GM12878 (cell line): ENCODE data around the gene PLPP7. TPM values are rescaled to one million over a fixed set of nuclear protein-coding genes. Genes with fewer than 3 reads are reported as not detected.

Source experiments
- ATAC-seq: fragments of 200-7000 bp; cut with Tn5 transposase; 3 replicates; pipeline ENCODE4 v1.9.1; 2020; ENCODE audit warnings: mild to moderate bottlenecking, moderate library complexity
- BruUV-seq: library from RNA; stranded (reverse); fragments of 400-500 nt; replicated peaks from 2 replicates; lab custom pipeline; 2021; lab: Mats Ljungman, UMichigan
- CTCF ChIA-PET: fragments of 300-600 bp; sonication (Branson Sonifier 250); formaldehyde crosslinking; extraction: SDS; loops from one replicate; lab custom pipeline; 2021; ENCODE audit warnings: inconsistent platforms; lab: Yijun Ruan, JAX
- POLR2A ChIA-PET: fragments of 350-600 bp; formaldehyde crosslinking; extraction: SDS; loops from one replicate; lab custom pipeline; 2021; ENCODE audit warnings: inconsistent platforms; lab: Charles Lee
- RAD21 ChIA-PET: fragments of 300-600 bp; sonication (Branson Sonifier 250); formaldehyde crosslinking; loops from one replicate; lab custom pipeline; 2023; ENCODE audit warnings: antibody characterized with exemption; ENCODE audit not compliant: unreplicated experiment; lab: Charles Lee
- SMC1A ChIA-PET: fragments of 300-600 bp; sonication (Branson Sonifier 250); formaldehyde crosslinking; loops from one replicate; lab custom pipeline; 2023; ENCODE audit not compliant: unreplicated experiment, uncharacterized antibody; lab: Charles Lee
- DNase-seq: peaks from one replicate; pipeline ENCODE4 v3.0.0-alpha.2; 2011; ENCODE audit warnings: low read depth, low spot score
- FAIRE-seq: peaks from 3 replicates; lab custom pipeline; 2011; peaks lifted over from hg19 to GRCh38; lab: Jason Lieb, UNC
- H2AFZ ChIP-seq: 2 replicates; pipeline ENCODE4 v1.6.0; 2011; ENCODE audit warnings: low read depth, low read length, control low read depth; ENCODE audit not compliant: control insufficient read depth
- H3K27ac ChIP-seq: 2 replicates; pipeline ENCODE4 v1.5.1; 2011; ENCODE audit warnings: control low read depth; ENCODE audit not compliant: control insufficient read depth, insufficient read depth
- H3K27me3 ChIP-seq, 2 experiments: replicated peaks in 1 of 2; 2 replicates each; pipeline versions ENCODE4 v1.6.0 to v1.6.1; 2011; ENCODE audit warnings: low read length in 1 of 2; ENCODE audit not compliant: control insufficient read depth in 2 of 2, insufficient read depth in 2 of 2
- H3K36me3 ChIP-seq, 2 experiments: 2 replicates each; pipeline ENCODE4 v1.5.1; 2011; ENCODE audit warnings: low read length in 1 of 2; ENCODE audit not compliant: control insufficient read depth in 2 of 2, insufficient read depth in 2 of 2
- H3K4me1 ChIP-seq: 2 replicates; pipeline ENCODE4 v1.6.1; 2011; ENCODE audit warnings: mild to moderate bottlenecking, low read length, moderate library complexity, mixed read lengths; ENCODE audit not compliant: control insufficient read depth, insufficient read depth
- H3K4me2 ChIP-seq: 2 replicates; pipeline ENCODE4 v1.6.0; 2011; ENCODE audit warnings: control low read depth; ENCODE audit not compliant: control insufficient read depth, insufficient read depth
- H3K4me3 ChIP-seq: fragments of 200-600 bp; sonication (generic); 2 replicates; pipeline ENCODE4 v1.5.1; 2016
- H3K79me2 ChIP-seq: 2 replicates; pipeline ENCODE4 v1.6.0; 2011; ENCODE audit warnings: low read length; ENCODE audit not compliant: control insufficient read depth, insufficient read depth
- H3K9ac ChIP-seq: 2 replicates; pipeline ENCODE4 v1.8.0; 2011; ENCODE audit warnings: low read length, control low read depth, mixed read lengths; ENCODE audit not compliant: control insufficient read depth, insufficient read depth
- H3K9me3 ChIP-seq: replicated peaks from 3 replicates; pipeline ENCODE4 v1.5.1; 2011; ENCODE audit warnings: mild to moderate bottlenecking, low read length; ENCODE audit not compliant: control insufficient read depth, insufficient read depth
- H4K20me1 ChIP-seq: 2 replicates; pipeline ENCODE4 v1.6.0; 2011; ENCODE audit not compliant: control insufficient read depth, insufficient read depth
- BCLAF1 ChIP-seq: fragments of 450-650 bp; IDR thresholded peaks from 2 replicates; pipeline ENCODE4 v1.6.1; 2017; ENCODE audit warnings: antibody characterized with exemption, mild to moderate bottlenecking, moderate library complexity
- CREM ChIP-seq: IDR thresholded peaks from 2 replicates; pipeline ENCODE4 v1.6.1; 2014; ENCODE audit warnings: antibody characterized with exemption, low read depth
- EP300 ChIP-seq, 2 experiments: fragments of 150-350 bp in 1 of 2; IDR thresholded peaks; 2 replicates each; pipeline ENCODE4 v1.6.1; 2011 to 2012; ENCODE audit warnings: low read depth in 2 of 2, low read length in 2 of 2, borderline replicate concordance in 1 of 2, improper control_type of control experiment in 1 of 2, inconsistent platforms in 1 of 2; ENCODE audit not compliant: control insufficient read depth in 1 of 2
- GABPA ChIP-seq: IDR thresholded peaks from 2 replicates; pipeline ENCODE4 v1.6.1; 2014; ENCODE audit warnings: antibody characterized with exemption, low read depth, mild to moderate bottlenecking, inconsistent platforms
- JUNB ChIP-seq: IDR thresholded peaks from 2 replicates; pipeline ENCODE4 v1.6.1; 2016; ENCODE audit warnings: antibody characterized with exemption, mild to moderate bottlenecking
- LARP7 ChIP-seq: fragments of 450-650 bp; IDR thresholded peaks from 2 replicates; pipeline ENCODE4 v1.6.1; 2017; ENCODE audit warnings: mild to moderate bottlenecking
- MTA3 ChIP-seq: IDR thresholded peaks from 2 replicates; pipeline ENCODE4 v1.6.1; 2012; ENCODE audit warnings: low read length, inconsistent platforms, borderline replicate concordance
- PML ChIP-seq: IDR thresholded peaks from 2 replicates; pipeline ENCODE4 v1.6.1; 2012; ENCODE audit warnings: low read length, inconsistent platforms
- ZBED1 ChIP-seq: IDR thresholded peaks from 2 replicates; pipeline ENCODE4 v1.6.1; 2016; ENCODE audit warnings: borderline replicate concordance
- ZNF24 ChIP-seq: fragments of 450-650 bp; IDR thresholded peaks from 2 replicates; pipeline ENCODE4 v1.6.1; 2017; ENCODE audit warnings: antibody characterized with exemption, mild to moderate bottlenecking
- WGBS: methylation state at CpG from one replicate; pipeline ENCODE4 v1.1.6; 2016; ENCODE audit warnings: low lambda C conversion rate; ENCODE audit not compliant: insufficient replicate concordance, insufficient coverage; ENCODE audit errors: missing lambda C conversion rate; 5-methylcytosine and 5-hydroxymethylcytosine counted together
- in situ Hi-C: fragments of 300-500 bp; cut with MboI; formaldehyde crosslinking; loops from 9 replicates; pipeline ENCODE4 v1.14.3; 2018; ENCODE audit warnings: mixed read lengths
- intact Hi-C: fragments of 100-400 bp; cut with micrococcal nuclease; formaldehyde crosslinking; loops from one replicate; pipeline ENCODE4 v1.14.2; 2022; ENCODE audit not compliant: unreplicated experiment
- polyA plus RNA-seq, 11 experiments: library from polyadenylated mRNA; depleted of rRNA in 4 of 11; unstranded in 6 of 11; stranded (reverse) in 5 of 11; fragments of >200 nt; fragmentation: Nextera tagmentation in 4 of 11; fragmentation: Illumina TruSeq in 1 of 11; extraction: Ambion mirVana in 4 of 11; extraction: Trizol in 1 of 11; gene quantifications; 1 replicate in 1 of 11; 2 replicates in 10 of 11; pipeline versions ENCODE4 v1.2.1 to v1.2.3, GENCODE V29; 2011 to 2016; ENCODE audit warnings: inconsistent platforms in 2 of 11, missing spikeins in 2 of 11, low read depth in 1 of 11
- total RNA-seq, 4 experiments: library from RNA; depleted of rRNA in 3 of 4; stranded (reverse); fragments of >200 nt in 3 of 4; fragmentation: Illumina TruSeq in 1 of 4; extraction: Trizol in 1 of 4; gene quantifications; 2 replicates each; pipeline versions ENCODE4 v1.2.1 to v1.2.3, GENCODE V29; 2013 to 2021
- TF ChIP-seq, protein P1 (sequence below): fragments of 450-650 bp; IDR thresholded peaks from 2 replicates; pipeline ENCODE4 v1.6.1; 2016; ENCODE audit warnings: mild to moderate bottlenecking

The PLPP7 gene
- total and polyA plus RNA-seq, 10 of the 15 experiments (the other 5 are each of a cell fraction or from before 2014, with no cell fraction given): 0.05 to 1.0 (median 0.40) TPM; not detected in 3

- in situ Hi-C loops: loop anchor here (5.0 kb wide), 1 partner anchor 158 kb away; no protein-coding TSS in a partner anchor
These were observed 45.8 kb downstream of the PLPP7 start for GRCh38 chr9:131335368-131335755.

More at GRCh38 chr9:131335368-131335755, 45.8 kb downstream of the PLPP7 start:
- ChIA-PET RAD21 (interaction anchor here (0.6 to 6.0 kb wide), 7 partner anchors 10 to 277 kb away, joined by 3 to 74 read pairs (median 5); partner anchors contain the start of gene NUP214), SMC1A (interaction anchor here (1.2 to 7.6 kb wide), 4 partner anchors 14 to 155 kb away, joined by 3 to 130 read pairs (median 7); no protein-coding TSS in a partner anchor), POLR2A (interaction anchor here (0.6 kb wide), 1 partner anchor 1767 kb away, joined by 7 read pairs; no protein-coding TSS in a partner anchor), CTCF (interaction anchor here (0.6 to 6.3 kb wide), 8 partner anchors 9 to 599 kb away, joined by 3 to 171 read pairs (median 6); partner anchors contain the start of gene NUP214)
- Histone ChIP-seq H3K4me2 (no peak overlapping the region), H2AFZ (no peak overlapping the region), H3K79me2 (no peaks in the 10 kb centered on the region), H3K9me3 (no peaks in the 10 kb centered on the region), H3K4me3 (no peak overlapping the region), H4K20me1 (no peaks in the 10 kb centered on the region), H3K36me3 (no peaks in the 10 kb centered on the region), H3K4me1 (no peaks in the 10 kb centered on the region), H3K9ac (no peak overlapping the region), H3K27ac (no peak overlapping the region), H3K27me3 (no peaks in the 10 kb centered on the region)
- BruUV-seq: no TSS peak
- WGBS: 18% methylated on average over 4 of the region's 4 CpGs
- intact Hi-C loops: loop anchor here (5.0 kb wide), 1 partner anchor 98 kb away; no protein-coding TSS in a partner anchor
- TF ChIP-seq ZNF24 (no peak), ZBED1 (no peak), PML (no peak), EP300 (IDR thresholded peaks at IDR 0.05; ENCODE audit: borderline replicate concordance in 1 of 2, control insufficient read depth in 1 of 2, low read depth in 2 of 2, low read length in 2 of 2) (no peak), JUNB (no peak), CREM (no peak), GABPA (no peak), BCLAF1 (no peak), LARP7 (no peak), MTA3 (no peak)
- TF ChIP-seq, protein P1, sequence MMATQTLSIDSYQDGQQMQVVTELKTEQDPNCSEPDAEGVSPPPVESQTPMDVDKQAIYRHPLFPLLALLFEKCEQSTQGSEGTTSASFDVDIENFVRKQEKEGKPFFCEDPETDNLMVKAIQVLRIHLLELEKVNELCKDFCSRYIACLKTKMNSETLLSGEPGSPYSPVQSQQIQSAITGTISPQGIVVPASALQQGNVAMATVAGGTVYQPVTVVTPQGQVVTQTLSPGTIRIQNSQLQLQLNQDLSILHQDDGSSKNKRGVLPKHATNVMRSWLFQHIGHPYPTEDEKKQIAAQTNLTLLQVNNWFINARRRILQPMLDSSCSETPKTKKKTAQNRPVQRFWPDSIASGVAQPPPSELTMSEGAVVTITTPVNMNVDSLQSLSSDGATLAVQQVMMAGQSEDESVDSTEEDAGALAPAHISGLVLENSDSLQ: no peak
- no peak for FAIRE-seq
- ATAC-seq: no peak
- no peak for DNase-seq
